ENCODE data around the gene PARP12. TPM values are rescaled to one million over a fixed set of nuclear protein-coding genes. Genes with fewer than 3 reads are reported as not detected.

The PARP12 gene
- total and polyA plus RNA-seq, 2 of the 8 experiments (the other 6 are each of a cell fraction or from before 2014, with no cell fraction given) = 9.0 to 21.5 TPM

DNA sequence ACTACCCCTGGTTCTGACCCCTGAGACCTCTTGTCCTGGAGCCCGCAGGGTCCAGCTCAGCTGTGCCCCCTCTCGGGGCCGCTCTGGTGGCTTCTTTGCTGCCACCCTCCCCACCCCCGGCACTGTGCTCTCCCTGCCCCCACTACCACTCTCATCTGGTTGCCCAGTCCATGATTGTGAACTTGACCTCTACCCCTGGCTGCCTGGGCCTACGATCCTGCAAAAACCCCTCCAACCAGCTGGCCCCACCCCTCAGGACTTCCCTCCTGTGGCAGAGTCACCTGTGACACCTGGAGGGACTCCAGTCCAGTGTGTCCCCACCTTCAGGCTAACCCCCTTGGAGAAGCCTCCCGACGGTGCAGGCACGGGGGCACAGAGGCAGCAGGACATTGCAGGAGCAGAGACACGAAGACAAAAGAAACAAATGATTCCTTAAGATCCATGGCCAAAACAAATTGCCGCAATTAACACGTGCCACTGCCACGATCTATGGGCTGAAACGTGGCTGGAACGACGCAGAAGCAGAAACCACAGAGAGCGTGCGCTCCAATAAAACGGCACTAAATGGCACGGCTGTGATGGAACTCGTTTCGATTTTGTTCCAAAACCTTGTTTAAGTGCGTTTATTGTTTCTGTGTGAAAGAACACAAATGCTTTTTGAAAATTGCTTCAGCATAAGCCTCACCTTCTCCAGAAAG lies 72.0 kb downstream of the PARP12 start:
- Histone ChIP-seq H3K9me3 (ENCODE audit: insufficient read depth in 2 of 2, low read depth in 1 of 2, low read length in 1 of 2) (no peaks in the 10 kb centered on the region), H2BK12ac (ENCODE audit: low read depth, low read length) (peak overlapping the region; percentile 27; the same call in 1 of the 2 replicates), H3K79me2 (ENCODE audit: control insufficient read depth in 1 of 2, insufficient read depth in 2 of 2, low read length in 2 of 2) (no peaks in the 10 kb centered on the region), H2AK5ac (ENCODE audit: low read depth, low read length) (0 out of 2 replicates have a peak overlapping the region, but pooled peaks have one; percentile 65), H2BK20ac (ENCODE audit: low read length) (no peak overlapping the region), H3K4me2 (ENCODE audit: insufficient read depth in 1 of 2, low read depth in 2 of 2, low read length in 2 of 2) (no peak overlapping the region), H3K14ac (ENCODE audit: insufficient read length) (no peak overlapping the region), H3K4me1 (replicated peaks in 1 of 4; ENCODE audit: control insufficient read depth in 3 of 4, insufficient read depth in 4 of 4, low read length in 3 of 4) (peaks cover 0 to 9% (median 0%) of the 10 kb centered on the region in 4 experiments; a peak in 2 of 7 replicates), H2AFZ (ENCODE audit: low read length) (no peak overlapping the region), H3K36me3 (ENCODE audit: control insufficient read depth in 2 of 4, insufficient read depth in 4 of 4, low read length in 3 of 4) (no peaks in the 10 kb centered on the region), H3K27me3 (replicated peaks in 1 of 4; ENCODE audit: control insufficient read depth in 3 of 4, extremely low read depth in 1 of 4, insufficient read depth in 3 of 4, low read length in 3 of 4) (peaks cover 0 to 2% (median 0%) of the 10 kb centered on the region in 4 experiments; a peak in 1 of 7 replicates), H4K5ac (ENCODE audit: insufficient read length, low read depth, low read length) (no peak overlapping the region), H4K20me1 (replicated peaks in 1 of 2; ENCODE audit: control insufficient read depth in 1 of 2, insufficient read depth in 2 of 2, low read length in 2 of 2) (no peaks in the 10 kb centered on the region), H3K18ac (ENCODE audit: extremely low read depth, low read length) (no peak overlapping the region), H3K79me1 (ENCODE audit: low read depth, low read length) (no peaks in the 10 kb centered on the region), H2BK5ac (ENCODE audit: low read depth, low read length) (no peak overlapping the region), H2BK15ac (ENCODE audit: low read length) (0 out of 2 replicates have a peak overlapping the region, but pooled peaks have one; percentile 18), H3K4ac (replicated peaks; ENCODE audit: insufficient read length, low read depth, low read length) (no peak overlapping the region), H4K8ac (ENCODE audit: extremely low read depth, insufficient read depth, low read length) (no peak overlapping the region), H3K23me2 (ENCODE audit: low read depth, low read length) (no peaks in the 10 kb centered on the region), H3K27ac (ENCODE audit: low read depth, low read length) (no peak overlapping the region), H2BK120ac (replicated peaks; ENCODE audit: low read depth, low read length) (no peak overlapping the region), H4K91ac (replicated peaks; ENCODE audit: insufficient read length, low read length) (no peak overlapping the region), H3K4me3 (ENCODE audit: extremely low read depth in 1 of 4, insufficient read depth in 2 of 4, low read depth in 3 of 4, low read length in 4 of 4) (no peak overlapping the region), H3K9ac (replicated peaks in 1 of 4; ENCODE audit: extremely low read depth in 1 of 4, low read depth in 3 of 4, low read length in 3 of 4) (no peak overlapping the region), H3K56ac (replicated peaks; ENCODE audit: insufficient read length, low read depth, low read length) (no peak overlapping the region), H3K23ac (ENCODE audit: insufficient read length) (no peak overlapping the region)
- DNase-seq (ENCODE audit: low read depth in 1 of 2, low spot score in 2 of 2) (no peak), FAIRE-seq (no peak)
- 91% methylated on average over 21 of the region's 22 CpGs; no CpG with 5 or more reads in 1 of the 2 experiments for WGBS, 2 experiments (ENCODE audit: extremely low coverage in 1 of 2, insufficient coverage in 1 of 2, insufficient read length in 1 of 2, insufficient replicate concordance in 2 of 2, low coverage in 1 of 2, low lambda C conversion rate in 2 of 2, missing lambda C conversion rate in 1 of 2)
- ChIA-PET CTCF (ENCODE audit: partially characterized antibody) (interaction anchor here (1.2 to 2.3 kb wide), 2 partner anchors 15 to 29 kb away, joined by 3 to 12 read pairs; no protein-coding TSS in a partner anchor), POLR2A (ENCODE audit: partially characterized antibody) (interaction anchor here (2.4 kb wide), 1 partner anchor 8 kb away, joined by 6 read pairs; no protein-coding TSS in a partner anchor)
- TF ChIP-seq PHF8 (conservative IDR thresholded peaks at IDR 0.05; ENCODE audit: low read depth, low read length) = no peak
- TF ChIP-seq SIN3A (conservative IDR thresholded peaks at IDR 0.05 in 1 of 2, IDR thresholded peaks at IDR 0.05 in 1 of 2; ENCODE audit: low read depth in 1 of 2, low read length in 2 of 2) = no peak
- TF ChIP-seq, protein P1, sequence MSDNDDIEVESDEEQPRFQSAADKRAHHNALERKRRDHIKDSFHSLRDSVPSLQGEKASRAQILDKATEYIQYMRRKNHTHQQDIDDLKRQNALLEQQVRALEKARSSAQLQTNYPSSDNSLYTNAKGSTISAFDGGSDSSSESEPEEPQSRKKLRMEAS (IDR thresholded peaks at IDR 0.05) = no peak

Data from H1 (cell line).